OCI-LY1 (cell line): Measurements from ENCODE around the gene ANKRD36C.
"Not testable (repeated sequence)": the region's sequence is repeated elsewhere in the genome, so short reads cannot be mapped to it uniquely, and the experiment has no call there.

ENCODE experiments used
- H2AFZ ChIP-seq: fragments of 200-600 bp; sonication (generic), shearing (Covaris generic); 2 replicates; pipeline ENCODE4 v1.6.0; 2014; ENCODE audit warnings: antibody characterized with exemption, mild to moderate bottlenecking, low read length
- H3F3A ChIP-seq: fragments of 200-600 bp; sonication (generic), shearing (Covaris generic); 2 replicates; pipeline ENCODE4 v1.6.0; 2014; ENCODE audit warnings: mild to moderate bottlenecking, antibody characterized with exemption, low read length, moderate library complexity; ENCODE audit not compliant: insufficient read depth
- H3K27ac ChIP-seq: fragments of 200-600 bp; sonication (generic); 2 replicates; pipeline ENCODE4 v1.5.1; 2014; ENCODE audit warnings: low read length, mixed run types, mild to moderate bottlenecking, low read depth; ENCODE audit not compliant: poor library complexity, severe bottlenecking
- H3K27me3 ChIP-seq: fragments of 200-600 bp; sonication (generic); 2 replicates; pipeline ENCODE4 v1.6.0; 2014; ENCODE audit warnings: antibody characterized with exemption, mild to moderate bottlenecking, low read length, moderate library complexity; ENCODE audit not compliant: insufficient read depth
- H3K36me3 ChIP-seq: fragments of 200-600 bp; sonication (generic); 2 replicates; pipeline ENCODE4 v1.6.1; 2014; ENCODE audit warnings: mild to moderate bottlenecking, antibody characterized with exemption, low read length, moderate library complexity, mixed read lengths; ENCODE audit not compliant: insufficient read depth
- H3K4me1 ChIP-seq: fragments of 200-600 bp; sonication (generic); 2 replicates; pipeline ENCODE4 v1.5.1; 2014; ENCODE audit warnings: mild to moderate bottlenecking, low read length, moderate library complexity; ENCODE audit not compliant: insufficient read depth, severe bottlenecking
- H3K4me2 ChIP-seq: fragments of 200-600 bp; sonication (generic), shearing (Covaris generic); 2 replicates; pipeline ENCODE4 v1.6.1; 2014; ENCODE audit warnings: low read length
- H3K4me3 ChIP-seq: fragments of 200-600 bp; sonication (generic); 2 replicates; pipeline ENCODE4 v1.5.1; 2014; ENCODE audit warnings: low read length, low read depth, mild to moderate bottlenecking, mixed read lengths; ENCODE audit not compliant: poor library complexity, severe bottlenecking
- H3K79me2 ChIP-seq: fragments of 200-600 bp; shearing (Covaris generic); 2 replicates; pipeline ENCODE4 v1.6.1; 2016; ENCODE audit warnings: mixed run types, low read length, mixed read lengths; ENCODE audit not compliant: insufficient read depth
- H3K9ac ChIP-seq: fragments of 200-600 bp; sonication (generic), shearing (Covaris generic); 2 replicates; pipeline ENCODE4 v1.6.1; 2014; ENCODE audit warnings: mild to moderate bottlenecking, low read length, mixed read lengths
- H3K9me2 ChIP-seq: fragments of 200-600 bp; sonication (generic), shearing (Covaris generic); 2 replicates; pipeline ENCODE4 v1.6.1; 2014; ENCODE audit warnings: low read depth, mild to moderate bottlenecking, low read length, mixed read lengths
- H3K9me3 ChIP-seq: fragments of 200-600 bp; shearing (Covaris generic); 2 replicates; pipeline ENCODE4 v1.6.1; 2014; ENCODE audit warnings: low read length, mixed read lengths
- H4K20me1 ChIP-seq: fragments of 200-600 bp; sonication (generic), shearing (Covaris generic); 2 replicates; pipeline ENCODE4 v1.6.0; 2016; ENCODE audit warnings: mild to moderate bottlenecking, low read length; ENCODE audit not compliant: insufficient read depth
- EZH2 ChIP-seq: fragments of 200-600 bp; sonication (generic), shearing (Covaris generic); IDR thresholded peaks from 2 replicates; pipeline ENCODE4 v1.8.0; 2017; ENCODE audit warnings: borderline replicate concordance, mixed run types, mild to moderate bottlenecking, antibody characterized with exemption, low read length, moderate library complexity, mixed read lengths
- TF ChIP-seq, protein P1 (sequence below): fragments of 200-600 bp; sonication (generic), shearing (Covaris generic); IDR thresholded peaks from 2 replicates; pipeline ENCODE4 v1.5.1; 2017; ENCODE audit warnings: mild to moderate bottlenecking, antibody characterized with exemption, low read length, moderate library complexity, mixed read lengths

ANKRD36C gene

GRCh38 chr2:96025194-96025492 is 33.5 kb upstream of the ANKRD36C start:
- no peak overlapping the region for H2AFZ ChIP-seq
- no peaks in the 10 kb centered on the region for H3K36me3 ChIP-seq
- H3K9me3 ChIP-seq = no peaks in the 10 kb centered on the region
- TF ChIP-seq, protein P1, sequence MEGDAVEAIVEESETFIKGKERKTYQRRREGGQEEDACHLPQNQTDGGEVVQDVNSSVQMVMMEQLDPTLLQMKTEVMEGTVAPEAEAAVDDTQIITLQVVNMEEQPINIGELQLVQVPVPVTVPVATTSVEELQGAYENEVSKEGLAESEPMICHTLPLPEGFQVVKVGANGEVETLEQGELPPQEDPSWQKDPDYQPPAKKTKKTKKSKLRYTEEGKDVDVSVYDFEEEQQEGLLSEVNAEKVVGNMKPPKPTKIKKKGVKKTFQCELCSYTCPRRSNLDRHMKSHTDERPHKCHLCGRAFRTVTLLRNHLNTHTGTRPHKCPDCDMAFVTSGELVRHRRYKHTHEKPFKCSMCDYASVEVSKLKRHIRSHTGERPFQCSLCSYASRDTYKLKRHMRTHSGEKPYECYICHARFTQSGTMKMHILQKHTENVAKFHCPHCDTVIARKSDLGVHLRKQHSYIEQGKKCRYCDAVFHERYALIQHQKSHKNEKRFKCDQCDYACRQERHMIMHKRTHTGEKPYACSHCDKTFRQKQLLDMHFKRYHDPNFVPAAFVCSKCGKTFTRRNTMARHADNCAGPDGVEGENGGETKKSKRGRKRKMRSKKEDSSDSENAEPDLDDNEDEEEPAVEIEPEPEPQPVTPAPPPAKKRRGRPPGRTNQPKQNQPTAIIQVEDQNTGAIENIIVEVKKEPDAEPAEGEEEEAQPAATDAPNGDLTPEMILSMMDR = no peak
- TF ChIP-seq EZH2 = no peak
- H3K79me2 ChIP-seq = no peaks in the 10 kb centered on the region
- no peaks in the 10 kb centered on the region for H3F3A ChIP-seq
- H3K4me1 ChIP-seq = no peaks in the 10 kb centered on the region
- H4K20me1 ChIP-seq = no peaks in the 10 kb centered on the region
- no peaks in the 10 kb centered on the region for H3K9me2 ChIP-seq
- no peak overlapping the region for H3K9ac ChIP-seq
- H3K4me2 ChIP-seq = no peak overlapping the region
- no peak overlapping the region for H3K4me3 ChIP-seq
- H3K27ac ChIP-seq = no peak overlapping the region
- no peaks in the 10 kb centered on the region for H3K27me3 ChIP-seq

DNA sequence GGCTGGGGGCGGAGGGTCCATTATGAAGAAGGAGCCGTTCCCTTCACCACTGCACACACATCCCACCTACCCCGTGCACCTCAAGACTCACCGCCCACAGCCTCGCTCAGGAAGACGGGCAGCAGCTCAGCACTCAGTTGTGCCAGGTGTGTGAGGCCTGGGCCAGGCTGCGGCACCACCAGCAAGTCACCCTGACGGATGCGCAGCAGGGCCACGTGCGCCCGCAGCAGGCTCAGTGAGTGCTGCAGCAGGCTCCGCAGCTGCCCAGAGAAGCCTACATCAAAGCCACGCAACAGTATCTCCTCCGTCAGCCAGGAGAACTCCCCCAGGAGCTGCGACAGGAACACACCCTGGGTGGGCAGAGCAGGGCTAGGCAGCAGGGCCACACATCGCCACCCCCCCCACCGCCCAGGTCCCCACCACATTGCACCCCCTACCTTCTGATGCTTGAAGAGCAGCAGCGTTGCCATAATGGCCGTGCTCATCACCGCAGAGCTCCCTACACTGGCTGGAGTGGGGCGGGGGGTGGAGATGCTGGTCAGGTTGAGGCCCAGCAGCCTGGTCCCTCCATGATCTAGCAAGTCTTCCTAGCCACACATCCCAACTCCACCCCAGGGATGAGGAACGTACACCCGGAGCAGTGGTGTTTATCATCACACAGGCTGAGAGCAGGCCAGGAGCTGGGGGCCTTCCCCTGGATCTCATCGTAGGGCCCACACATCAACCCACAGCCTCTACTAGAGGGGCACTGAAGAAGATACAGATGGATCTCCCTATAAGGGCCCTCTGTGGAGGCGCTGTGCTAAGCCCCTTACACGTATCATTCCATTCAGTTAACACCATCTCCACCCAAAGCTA is 32.9 kb upstream of the ANKRD36C start:
- TF ChIP-seq, protein P1 = no peak
- no peak for TF ChIP-seq EZH2
- Histone ChIP-seq H4K20me1 (no peaks in the 10 kb centered on the region), H3K4me1 (no peaks in the 10 kb centered on the region)

DNA sequence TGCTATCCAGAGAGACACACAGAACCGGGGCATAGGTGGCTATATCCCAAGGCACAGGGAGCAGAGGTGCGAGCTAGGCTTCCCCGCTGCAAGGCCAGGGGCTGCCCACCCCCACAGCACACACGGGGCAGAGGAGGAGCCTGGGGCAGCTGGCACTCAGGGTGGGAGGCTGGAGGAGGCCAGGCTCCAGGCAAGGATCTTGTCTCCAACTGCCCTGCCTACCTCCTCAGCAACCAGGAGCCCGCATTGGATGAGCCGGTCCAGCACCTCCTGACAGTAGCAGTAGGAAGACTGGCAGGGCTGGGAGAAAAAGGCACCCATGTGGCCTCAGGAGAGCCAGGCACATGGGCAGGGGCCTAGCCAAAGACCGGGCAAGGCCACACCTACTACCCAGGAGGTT is 32.1 kb upstream of the ANKRD36C start:
- H4K20me1 ChIP-seq, H3K27ac ChIP-seq, H3K79me2 ChIP-seq, H3K4me3 ChIP-seq, H3K4me2 ChIP-seq, H2AFZ ChIP-seq, H3K9ac ChIP-seq, H3K36me3 ChIP-seq, H3K9me3 ChIP-seq, H3K9me2 ChIP-seq, H3K27me3 ChIP-seq, H3F3A ChIP-seq, H3K4me1 ChIP-seq: not testable (repeated sequence)

More for the DNA sequence above, 32.9 kb upstream of the ANKRD36C start:
- Histone ChIP-seq H3K4me2 (no peak overlapping the region), H3K4me3 (no peak overlapping the region), H3K27me3 (no peaks in the 10 kb centered on the region), H3K27ac (no peak overlapping the region), H3K9me2 (no peaks in the 10 kb centered on the region), H3K79me2 (no peaks in the 10 kb centered on the region), H3K36me3 (no peaks in the 10 kb centered on the region), H3F3A (no peaks in the 10 kb centered on the region), H3K9ac (no peak overlapping the region), H3K9me3 (no peaks in the 10 kb centered on the region), H2AFZ (no peak overlapping the region)
